ENCODE results near the gene CSF3. TPM values are rescaled to one million over a fixed set of nuclear protein-coding genes. Genes with fewer than 3 reads are reported as not detected.
A peak's percentile ranks its signal among the peaks of the same experiment; 100 is the strongest.

CSF3 gene
- total RNA-seq, 2 donors from 2014 or later: 1.2 TPM; not detected in 1

DNA sequence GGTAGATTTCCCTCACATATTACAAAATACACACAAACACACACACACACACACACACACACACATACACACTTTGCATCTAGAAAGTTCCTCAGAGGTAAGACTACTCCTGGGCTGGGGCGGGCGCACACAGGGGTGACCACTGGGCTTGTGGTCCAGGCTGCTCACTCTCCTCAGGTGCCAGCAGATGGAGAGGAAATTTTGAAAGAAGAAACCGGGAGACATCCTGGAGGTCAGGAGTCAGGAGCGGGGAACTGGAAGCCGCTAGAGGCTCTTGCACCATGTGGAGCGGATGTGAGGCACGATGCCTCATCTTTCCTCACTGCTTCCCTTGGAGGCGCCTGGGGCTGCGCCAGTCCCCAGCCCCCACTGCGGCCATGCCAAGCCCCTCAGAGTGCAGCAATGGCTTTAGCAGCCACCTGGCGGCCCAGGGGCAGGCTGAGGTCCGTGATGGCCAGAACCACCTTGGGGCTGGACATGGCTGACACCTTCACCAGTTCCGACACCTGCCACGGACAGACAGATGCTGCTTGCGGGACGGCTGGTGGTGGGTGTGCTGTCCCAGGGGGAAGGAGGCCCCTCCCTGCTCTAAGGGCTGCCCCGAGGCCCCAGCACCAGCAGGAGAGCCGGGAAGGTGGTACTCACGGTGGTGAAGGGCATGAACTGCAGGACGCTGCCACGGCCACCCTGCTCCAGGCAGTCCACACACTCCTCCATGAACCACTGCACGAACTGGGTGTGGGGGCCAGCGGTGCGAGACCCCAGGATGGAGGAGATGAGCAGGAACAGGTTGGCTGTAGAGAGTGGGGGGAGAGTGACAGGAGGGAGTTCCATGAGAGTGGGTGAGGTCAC is 4.1 kb downstream of the CSF3 start:
- intact Hi-C loops (cut with DNase I): loop anchor here (5.0 to 10.0 kb wide), 3 partner anchors 158 to 265 kb away; partner anchors contain the start of genes CDC6 (in 1 of the 2) and RAPGEFL1 (in 1 of the 2)
- ATAC-seq: peak in 1 of 2 donors; percentile 11
- peak; percentile 48 for DNase-seq

DNA sequence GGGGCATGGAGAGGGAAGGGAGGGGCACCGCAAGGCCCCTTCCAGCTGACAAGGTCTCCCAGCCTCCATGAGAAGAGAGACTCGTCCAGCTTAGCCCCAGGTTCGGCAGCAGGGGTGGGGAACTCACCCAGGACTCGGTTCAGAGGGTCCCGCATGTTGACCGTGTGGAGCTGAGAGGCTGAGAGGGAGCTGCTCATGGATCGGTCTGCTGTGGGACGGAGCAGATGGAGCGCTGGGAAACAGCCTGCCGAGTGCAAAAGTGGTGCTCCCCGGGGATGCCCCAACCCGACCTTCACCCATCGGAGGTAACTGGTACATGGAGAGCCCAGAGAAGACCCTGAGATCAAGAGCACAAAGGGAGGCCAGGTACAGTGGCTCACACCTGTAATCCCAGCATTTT is 4.9 kb downstream of the CSF3 start:
- ATAC-seq: no peak
- DNase-seq: no peak
- intact Hi-C loops (cut with DNase I): no loop called here

DNA sequence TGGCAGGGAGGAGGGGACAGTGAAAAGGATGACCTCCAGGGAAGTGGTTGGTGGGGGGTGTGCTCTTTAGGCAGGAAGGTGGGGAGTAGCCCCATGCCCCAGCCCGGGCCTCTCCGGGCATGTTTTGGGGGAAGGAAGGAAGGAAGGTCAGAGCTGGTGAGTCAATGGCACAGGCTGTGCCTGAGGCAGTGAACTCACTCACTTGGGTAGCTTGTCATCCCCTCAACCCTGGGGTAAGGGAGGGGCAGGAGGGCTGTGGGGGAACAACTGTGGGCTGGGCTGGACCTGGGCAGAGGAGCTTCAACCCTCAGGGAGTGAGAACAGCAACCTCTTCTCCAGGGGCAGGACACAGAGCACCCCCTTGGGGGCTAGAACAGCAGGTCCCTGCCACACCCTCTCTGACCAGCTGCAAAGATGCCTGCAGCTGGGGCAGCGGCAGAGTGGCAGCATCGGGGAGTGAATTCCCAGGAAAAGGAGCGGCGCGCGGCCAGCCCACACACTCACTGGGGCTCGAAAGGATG is 6.3 kb downstream of the CSF3 start:
- intact Hi-C loops (cut with DNase I): no loop called here
- ATAC-seq: peak; percentile 3 to 20

DNA sequence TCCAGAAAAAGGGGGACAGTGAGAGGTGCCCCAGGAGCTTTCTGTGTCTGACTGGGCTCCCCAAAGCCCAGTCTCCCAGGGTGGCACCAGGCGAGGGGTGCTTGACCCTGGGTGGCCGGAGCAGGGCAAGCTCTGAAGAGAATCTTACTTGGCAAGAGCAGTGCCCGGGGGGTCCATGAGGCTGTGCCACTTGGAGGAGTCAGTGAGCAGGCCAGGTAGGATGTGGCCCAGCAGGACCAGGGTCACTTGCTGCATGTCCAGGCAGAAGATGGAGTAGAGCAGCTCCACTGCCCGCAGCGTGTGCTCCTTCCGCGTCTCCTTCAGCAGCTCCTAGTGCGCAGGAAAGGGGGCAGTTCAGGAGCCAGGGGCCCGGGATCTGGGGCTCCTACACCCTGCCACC is 7.3 kb downstream of the CSF3 start:
- intact Hi-C loops (cut with DNase I): no loop called here
- no peak for ATAC-seq
- DNase-seq: no peak

More for the DNA sequence above, 6.3 kb downstream of the CSF3 start:
- peak; percentile 50 for DNase-seq

DNA sequence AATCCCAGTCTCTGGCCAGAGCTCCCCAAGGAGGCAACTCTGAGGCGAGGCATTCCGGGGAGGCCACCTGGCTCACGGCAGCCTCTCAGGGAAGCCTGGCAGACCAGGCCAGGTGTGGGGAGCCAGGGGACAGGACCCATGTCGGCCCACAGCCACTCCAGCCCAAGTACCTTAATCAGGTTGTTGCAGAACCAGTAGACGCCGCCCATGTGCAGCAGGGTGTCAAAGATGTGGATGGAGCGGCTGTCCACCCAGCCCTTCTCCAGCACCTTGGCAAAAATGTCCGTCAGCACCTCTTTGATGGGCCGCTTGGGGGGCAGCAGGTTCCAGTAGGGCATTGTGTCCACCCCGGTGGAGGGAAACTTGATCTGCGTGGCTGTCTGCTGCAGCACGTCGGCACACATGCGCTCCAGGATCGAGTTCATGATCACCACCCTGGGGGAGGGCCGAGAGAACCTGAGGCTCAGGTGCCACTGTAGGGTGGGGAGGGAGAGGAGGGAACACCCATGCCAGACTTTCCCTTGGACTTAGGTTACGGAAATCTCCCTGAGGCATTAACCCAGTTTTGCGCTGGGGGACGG is 7.8 kb downstream of the CSF3 start:
- intact Hi-C loops (cut with DNase I): no loop called here
- DNase-seq (no peak), ATAC-seq (no peak)

DNA sequence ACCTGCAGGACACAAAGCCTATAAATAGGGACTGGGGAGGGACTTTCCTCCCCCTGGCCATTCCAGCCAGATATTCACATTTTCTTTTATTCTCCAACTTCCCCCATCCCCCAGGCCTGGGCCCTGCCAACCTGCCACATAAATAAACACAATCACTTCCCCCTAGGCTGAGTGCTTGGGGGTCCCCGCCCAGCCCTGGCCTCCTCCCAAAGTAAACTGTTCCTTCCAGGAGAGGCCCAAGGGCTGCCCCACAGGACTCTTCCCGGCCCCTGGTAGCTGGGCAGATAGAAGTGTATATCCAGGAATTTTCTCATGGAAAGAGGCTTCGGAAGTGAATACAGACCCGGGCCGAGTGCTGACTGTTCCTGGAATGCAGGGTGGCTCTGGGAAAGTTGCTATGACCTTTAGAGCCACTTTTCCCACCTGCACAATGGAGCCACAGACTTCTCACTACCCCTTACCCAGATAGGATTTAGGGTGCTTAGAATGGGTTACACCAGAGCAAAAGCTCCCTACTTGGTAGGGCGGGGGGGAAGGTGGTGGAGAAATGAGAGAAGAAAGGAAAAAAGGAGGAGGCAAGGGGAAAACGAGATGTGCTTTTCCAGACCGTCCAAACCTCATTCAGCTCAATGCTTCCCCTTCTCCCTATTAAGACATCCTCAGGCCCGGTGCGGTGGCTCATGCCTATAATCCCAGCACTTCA is 8.5 kb downstream of the CSF3 start:
- ATAC-seq (peak in 1 of 2 donors; percentile 18), DNase-seq (peak; percentile 86)
- intact Hi-C loops (cut with DNase I): no loop called here

GRCh38 chr17:40024901-40025300 is 9.7 kb downstream of the CSF3 start:
- intact Hi-C loops (cut with DNase I): loop anchor here in 1 of 2 donors (5.0 kb wide), 1 partner anchor 42 kb away; no protein-coding TSS in a partner anchor
- DNase-seq (no peak), ATAC-seq (no peak)

DNA sequence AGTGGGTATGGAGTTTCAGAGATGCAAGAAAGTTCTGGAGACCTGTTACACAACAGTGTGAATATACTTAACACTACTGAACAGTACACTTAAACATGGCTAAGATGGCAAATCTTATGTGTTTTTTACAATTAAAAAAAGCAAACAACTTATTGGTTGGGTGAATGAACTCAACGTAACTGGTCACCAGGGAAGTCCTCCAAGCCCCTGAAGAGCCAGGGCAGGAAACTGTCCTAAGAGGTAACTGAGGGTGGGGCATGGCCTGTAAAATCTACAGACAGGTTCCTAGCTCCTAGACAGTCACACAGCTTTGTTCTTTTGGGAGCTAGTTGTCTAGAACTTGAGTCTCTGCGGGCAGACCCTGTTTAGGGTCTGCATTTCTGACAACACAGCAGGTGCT is 10.3 kb downstream of the CSF3 start:
- ATAC-seq (no peak), DNase-seq (no peak)
- intact Hi-C loops (cut with DNase I): loop anchor here in 1 of 2 donors (5.0 kb wide), 1 partner anchor 42 kb away; no protein-coding TSS in a partner anchor

DNA sequence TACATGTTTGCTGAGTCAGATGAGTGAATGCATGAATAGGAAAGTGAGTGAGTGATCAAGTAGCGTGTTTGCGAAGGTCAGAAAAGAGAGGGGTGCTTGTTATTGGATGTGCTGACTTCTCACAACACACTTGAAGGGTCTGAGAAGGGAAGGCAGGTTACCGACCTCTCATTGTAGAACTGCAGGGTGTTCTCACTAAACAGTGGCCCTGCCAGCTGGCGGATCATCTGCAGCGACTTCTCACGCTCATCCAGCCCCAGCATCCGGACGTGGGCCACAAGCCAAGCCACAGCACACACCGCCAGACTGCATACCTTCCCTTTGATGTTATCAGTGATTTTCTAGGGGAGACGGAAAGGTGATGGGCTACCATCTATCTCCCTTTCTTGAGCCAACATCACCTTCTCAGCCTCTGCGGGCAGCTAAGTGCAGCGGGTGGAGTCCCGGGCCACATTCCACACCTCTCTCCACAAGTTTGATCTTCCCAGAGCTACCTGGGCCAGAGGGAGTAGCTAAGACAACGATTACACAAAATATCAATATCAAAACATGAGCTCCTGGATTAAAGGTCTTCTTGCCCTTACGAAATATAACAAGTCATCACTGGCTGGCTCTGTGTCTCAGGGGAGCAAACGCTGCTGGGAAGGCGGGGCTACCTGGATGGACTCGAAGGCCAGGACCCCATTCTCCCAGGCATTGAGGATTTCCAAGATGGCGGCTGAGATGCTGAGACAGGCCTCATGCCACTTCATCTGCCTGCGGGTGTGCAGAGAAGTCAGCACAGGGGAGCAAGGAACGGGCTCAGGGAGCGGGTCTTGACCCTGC is 11.0 kb downstream of the CSF3 start:
- ATAC-seq (no peak), DNase-seq (no peak)

GRCh38 chr17:40026816-40027613 is 11.8 kb downstream of the CSF3 start:
- intact Hi-C loops (cut with DNase I): loop anchor here in 1 of 2 donors (5.0 kb wide), 1 partner anchor 40 kb away; no protein-coding TSS in a partner anchor
- ATAC-seq: peak; percentile 94 to 95
- DNase-seq: peak; percentile 87

More for the DNA sequence above, 11.0 kb downstream of the CSF3 start:
- intact Hi-C loops (cut with DNase I): loop anchor here in 1 of 2 donors (5.0 kb wide), 1 partner anchor 41 kb away; no protein-coding TSS in a partner anchor

- intact Hi-C loops (cut with DNase I): loop anchor here in 1 of 2 donors (5.0 kb wide), 1 partner anchor 40 kb away; no protein-coding TSS in a partner anchor
- ATAC-seq (no peak), DNase-seq (no peak)
Observed at GRCh38 chr17:40027614-40028012, 12.4 kb downstream of the CSF3 start.

- DNase-seq (no peak), ATAC-seq (no peak)
- intact Hi-C loops (cut with DNase I): loop anchor here in 1 of 2 donors (5.0 kb wide), 1 partner anchor 39 kb away; no protein-coding TSS in a partner anchor
Observed at GRCh38 chr17:40028595-40028994, 13.4 kb downstream of the CSF3 start.

DNA sequence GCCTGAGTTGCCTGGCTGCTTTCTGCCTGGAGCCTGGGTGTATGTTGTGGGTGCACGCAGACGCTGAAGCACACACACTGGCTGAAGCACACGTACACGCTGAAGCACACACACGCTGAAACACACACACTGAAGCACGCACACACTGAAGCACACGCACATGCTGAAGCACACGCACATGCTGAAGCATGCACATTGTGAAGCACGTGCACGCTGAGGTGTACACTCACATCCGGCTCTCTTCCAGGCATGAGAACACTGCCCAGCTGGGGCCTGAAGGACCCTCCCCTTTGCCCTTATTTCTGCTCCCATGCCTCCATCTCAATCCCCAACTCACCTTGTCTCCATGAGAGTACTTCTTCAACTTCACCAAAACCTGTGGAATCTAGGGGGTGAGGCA is 16.5 kb downstream of the CSF3 start:
- DNase-seq: no peak
- ATAC-seq: no peak
- intact Hi-C loops (cut with DNase I): no loop called here

DNA sequence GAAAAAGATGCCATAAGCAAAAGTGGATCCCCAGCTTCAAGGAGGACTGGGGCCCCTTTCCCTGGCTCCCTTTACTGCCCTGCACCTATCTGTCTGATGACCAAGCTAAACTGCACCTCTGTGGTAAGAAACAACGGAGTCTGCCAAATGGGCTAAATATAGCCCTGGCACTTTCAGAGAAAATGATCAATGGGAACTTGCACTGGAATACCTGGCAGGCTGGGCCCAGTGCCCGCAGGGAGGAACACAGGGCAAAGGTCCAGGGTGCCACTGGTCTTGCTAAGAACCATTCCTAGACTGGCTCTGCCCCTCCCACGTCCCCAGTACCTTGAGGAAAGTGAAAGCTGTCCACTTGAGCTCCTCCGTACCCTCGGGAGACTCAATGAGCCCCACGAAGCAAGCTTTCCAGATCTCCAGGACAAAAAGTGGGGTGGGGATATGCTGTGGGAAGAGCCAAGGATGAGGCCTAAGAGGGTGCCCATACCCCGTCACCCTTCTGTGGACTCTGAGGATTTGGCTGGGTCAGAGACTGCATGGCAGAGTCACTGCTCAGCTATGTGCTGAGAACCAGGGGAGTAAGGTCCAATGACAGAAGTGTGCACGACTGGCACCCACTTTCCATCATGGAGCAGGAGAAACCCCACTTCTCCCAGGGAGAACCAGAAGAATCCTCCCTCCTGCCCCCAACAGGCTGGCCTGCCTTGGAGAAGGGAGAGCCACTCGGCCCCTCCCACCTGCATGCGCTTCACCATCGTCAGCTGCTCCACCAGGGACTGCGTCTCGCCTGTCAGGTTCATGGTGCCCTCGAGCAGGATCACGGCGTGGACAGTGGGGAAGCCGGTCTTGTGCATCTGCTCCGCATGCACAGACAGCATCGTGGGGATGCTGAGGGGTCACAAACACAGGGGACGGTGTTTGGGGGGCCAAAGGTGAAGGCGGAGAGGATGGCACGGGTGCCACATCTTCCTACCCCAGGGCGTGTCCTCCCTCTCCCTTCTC is 17.4 kb downstream of the CSF3 start:
- intact Hi-C loops (cut with DNase I): no loop called here
- ATAC-seq: peak; percentile 26 to 28
- no peak for DNase-seq

DNA sequence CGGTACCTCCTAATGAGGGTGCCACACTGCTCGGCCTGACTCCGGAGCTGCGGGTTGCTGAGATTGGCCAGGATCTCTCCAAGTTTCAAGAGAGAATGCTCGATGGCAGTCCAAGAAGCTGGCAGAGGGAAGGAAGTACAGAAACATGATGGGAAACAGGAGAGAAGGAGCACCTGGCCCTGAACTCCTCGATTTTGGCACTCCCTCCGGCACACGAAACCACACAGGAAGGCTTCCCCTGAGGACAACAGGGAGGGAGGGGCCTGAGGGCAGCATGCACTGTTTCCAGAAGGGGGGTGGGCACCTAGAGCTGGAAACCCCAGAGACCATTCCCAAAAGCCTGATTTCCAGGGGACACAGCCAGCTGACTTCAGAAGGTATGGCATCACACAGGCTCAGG is 18.1 kb downstream of the CSF3 start:
- DNase-seq: no peak
- no peak for ATAC-seq
- intact Hi-C loops (cut with DNase I): no loop called here

DNA sequence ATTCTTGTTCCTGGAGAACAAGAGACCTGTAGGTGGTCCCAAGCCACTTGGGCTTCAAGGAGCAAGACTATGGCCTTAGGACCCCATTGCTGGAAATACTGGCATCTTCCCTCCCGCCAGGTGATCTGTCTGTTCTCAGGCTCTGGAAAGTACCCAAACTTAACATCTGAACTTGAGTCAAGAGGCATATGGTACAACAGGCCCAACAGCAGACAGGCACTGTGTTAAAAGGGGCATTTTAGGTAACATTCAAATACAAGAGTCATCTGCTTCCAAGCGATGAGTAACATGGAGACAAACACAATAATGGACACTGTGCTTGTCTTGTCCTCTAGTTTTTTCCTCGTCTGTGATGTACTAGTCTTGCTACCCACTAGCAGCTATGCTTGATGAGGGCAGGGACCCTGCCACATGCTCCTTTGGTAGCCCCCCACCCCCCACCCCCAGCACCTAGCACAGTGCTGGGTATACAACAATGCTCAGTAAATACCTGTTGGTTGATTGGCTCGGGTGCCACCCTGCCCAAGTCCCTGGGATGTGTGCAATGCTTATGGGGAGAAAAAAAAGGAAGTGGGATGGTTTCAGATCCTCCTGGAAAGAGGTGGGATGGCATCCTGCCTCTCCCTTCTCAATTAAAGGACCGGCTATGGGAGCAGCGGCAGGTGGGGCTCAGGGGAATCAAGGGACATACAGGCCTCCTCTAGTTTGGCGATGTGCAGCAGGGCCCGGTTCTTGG is 19.4 kb downstream of the CSF3 start:
- intact Hi-C loops (cut with DNase I): no loop called here
- ATAC-seq: no peak
- DNase-seq: no peak

All from left cardiac atrium (tissue), 4 donors.